ENCODE measurements around the gene SNX32.
A peak's percentile ranks its signal among the peaks of the same experiment; 100 is the strongest.

Gene SNX32

DNA sequence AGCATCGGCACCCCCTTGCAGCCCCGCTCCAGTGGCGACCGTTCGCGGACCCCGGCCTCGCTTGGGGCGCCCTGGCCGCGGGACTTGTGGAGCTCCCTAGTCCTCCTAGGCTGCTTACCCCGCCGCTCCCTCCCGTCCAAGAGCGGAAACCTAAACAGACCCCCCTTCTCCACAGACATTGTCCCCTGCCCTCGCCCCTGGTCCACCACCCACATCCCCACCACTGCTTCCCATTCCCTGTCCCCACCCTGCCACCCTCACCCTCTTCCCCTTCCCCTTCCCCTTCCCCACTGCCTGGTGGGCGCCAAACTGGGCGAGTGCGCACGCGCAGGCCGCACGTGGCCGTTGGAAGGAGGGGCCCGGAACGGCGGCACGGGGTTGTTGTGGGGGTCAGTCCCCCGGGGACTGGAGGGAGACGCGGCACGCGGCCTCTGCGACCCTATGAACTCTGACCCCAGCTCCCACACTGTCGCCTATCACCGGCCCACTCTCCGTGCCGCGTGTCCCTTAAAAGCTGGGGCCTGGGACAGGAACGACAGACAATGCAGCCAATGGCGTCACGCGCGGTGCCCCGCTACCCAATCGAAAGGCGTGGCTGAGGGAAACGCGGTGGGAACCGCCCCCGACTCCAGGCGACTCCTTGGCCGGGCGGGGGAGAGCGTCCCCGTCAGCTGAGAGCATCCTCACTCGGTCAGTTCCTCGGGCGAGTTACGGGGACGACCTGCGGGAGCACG is at the start of gene SNX32:
TSS of gene SNX32 (plus strand) at position 667 of the 734 bp plus-strand sequence. CDS start 103 bp downstream, outside the sequence.
- peak; percentile 75 for DNase-seq

DNA sequence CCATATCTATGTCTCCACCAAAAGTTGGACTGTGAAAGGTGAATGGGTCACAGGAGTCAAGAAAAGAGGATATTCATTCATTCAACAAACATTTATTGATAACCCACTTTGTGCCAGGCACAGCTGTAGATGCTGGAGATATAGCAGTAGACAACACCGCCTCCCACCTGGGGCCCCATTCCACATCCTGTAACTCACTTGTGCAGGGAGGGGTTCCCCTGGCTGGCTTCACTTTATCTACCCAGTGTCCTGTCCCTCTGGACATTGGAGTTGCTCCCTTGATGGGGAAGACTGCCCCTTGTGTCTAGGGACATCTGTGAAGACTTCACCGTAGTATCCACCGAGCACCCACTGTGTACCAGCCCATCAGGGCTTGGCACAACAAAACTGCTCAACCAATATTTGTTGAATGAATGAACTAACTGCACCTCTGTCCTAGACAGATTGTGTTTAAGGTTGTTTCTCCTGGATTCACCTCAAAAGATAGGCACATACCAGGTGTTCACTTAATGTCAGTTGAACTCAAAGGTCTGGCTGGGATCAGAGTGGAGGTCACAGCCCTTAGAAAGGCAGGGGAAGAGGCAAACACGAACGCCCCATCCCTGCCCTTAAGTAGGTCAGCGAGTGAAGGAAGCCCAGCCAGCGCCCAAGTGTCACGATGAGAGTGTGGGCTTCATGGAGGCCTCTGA is 48.3 kb upstream of the SNX32 start:
- DNase-seq = no peak

DNA sequence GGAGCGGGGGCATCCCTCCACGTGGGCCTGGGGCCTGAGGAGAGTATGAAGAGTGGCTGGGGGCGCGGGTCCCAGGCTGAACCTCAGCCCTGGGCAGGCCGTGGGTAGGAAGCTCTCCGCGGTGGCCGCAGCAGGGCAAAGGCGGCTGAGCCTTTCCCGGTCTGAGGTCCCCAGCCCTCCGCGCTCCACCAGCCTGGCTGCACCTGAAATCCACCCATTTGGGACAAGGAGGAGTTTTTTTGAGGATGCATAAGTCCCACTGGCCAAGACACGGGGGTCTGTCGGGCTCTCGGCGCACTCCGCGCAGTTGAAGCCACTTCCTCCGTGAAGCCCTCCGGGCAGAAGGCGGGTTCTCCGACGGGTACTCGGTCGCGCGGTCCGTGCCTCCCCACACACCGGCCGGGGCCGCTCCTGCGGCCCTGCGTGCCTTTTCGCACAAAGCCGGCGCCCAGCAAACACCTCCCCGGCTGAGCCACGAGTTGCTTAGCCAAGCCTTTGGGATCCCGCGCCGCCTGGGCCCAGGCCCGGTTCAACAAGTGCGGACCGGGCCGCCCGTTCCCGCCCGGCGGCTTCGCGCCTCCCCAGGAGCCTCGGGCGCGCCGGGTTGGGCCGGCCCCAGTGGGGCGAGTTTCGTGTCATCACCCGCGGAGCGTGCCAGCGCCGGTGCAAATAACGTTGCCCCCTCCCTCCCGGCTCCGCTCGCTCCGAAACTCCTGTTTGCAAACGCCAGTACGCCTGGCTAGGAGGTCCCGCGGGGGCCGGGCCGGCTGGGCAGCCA is 47.6 kb upstream of the SNX32 start:
- DNase-seq = no peak

DNA sequence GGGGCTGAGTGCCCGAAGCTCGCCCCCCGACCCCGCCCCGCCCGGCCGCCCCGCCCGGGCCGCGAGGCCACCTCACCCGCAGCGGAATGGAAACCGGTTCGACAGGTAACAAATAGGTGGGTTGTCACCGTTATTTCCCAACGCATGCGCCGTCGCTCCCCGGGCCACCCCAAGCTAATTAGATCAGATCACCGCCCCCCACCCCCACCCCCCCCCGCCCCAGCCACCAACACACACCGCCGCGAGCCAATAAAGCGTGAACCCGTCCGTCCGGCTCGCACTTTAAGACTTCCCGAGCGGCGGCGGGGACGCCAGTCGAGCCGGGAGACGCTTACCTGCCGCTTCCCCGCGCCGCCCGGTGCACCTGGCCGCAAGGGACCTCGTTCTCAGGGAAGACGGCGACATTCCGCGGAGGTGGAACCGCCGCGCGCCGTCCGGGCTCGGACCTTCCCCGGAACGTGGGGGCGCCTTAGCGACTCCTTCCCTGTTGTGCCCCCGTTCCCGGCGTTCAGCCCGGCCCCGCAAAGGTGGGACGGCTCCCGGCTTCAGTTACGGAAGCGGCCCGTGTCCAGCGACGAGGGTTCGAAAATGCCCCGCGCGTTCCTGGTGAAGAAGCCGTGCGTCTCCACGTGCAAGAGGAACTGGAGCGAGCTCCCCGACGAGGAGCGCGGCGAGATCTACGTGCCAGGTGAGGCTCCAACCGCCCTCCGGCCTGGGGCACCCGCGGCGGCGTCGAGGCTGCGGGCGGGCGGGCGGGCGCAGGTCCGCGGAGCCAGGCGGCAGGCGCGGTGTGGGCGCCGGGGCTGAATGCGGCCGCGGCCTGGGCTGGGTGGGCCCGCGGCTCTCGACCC is 46.8 kb upstream of the SNX32 start, which contains the start of gene OVOL1:
TSS of gene OVOL1 (plus strand) at position 278 of the 851 bp plus-strand sequence. CDS start at position 589, 311 bp downstream.
- no peak for DNase-seq

DNA sequence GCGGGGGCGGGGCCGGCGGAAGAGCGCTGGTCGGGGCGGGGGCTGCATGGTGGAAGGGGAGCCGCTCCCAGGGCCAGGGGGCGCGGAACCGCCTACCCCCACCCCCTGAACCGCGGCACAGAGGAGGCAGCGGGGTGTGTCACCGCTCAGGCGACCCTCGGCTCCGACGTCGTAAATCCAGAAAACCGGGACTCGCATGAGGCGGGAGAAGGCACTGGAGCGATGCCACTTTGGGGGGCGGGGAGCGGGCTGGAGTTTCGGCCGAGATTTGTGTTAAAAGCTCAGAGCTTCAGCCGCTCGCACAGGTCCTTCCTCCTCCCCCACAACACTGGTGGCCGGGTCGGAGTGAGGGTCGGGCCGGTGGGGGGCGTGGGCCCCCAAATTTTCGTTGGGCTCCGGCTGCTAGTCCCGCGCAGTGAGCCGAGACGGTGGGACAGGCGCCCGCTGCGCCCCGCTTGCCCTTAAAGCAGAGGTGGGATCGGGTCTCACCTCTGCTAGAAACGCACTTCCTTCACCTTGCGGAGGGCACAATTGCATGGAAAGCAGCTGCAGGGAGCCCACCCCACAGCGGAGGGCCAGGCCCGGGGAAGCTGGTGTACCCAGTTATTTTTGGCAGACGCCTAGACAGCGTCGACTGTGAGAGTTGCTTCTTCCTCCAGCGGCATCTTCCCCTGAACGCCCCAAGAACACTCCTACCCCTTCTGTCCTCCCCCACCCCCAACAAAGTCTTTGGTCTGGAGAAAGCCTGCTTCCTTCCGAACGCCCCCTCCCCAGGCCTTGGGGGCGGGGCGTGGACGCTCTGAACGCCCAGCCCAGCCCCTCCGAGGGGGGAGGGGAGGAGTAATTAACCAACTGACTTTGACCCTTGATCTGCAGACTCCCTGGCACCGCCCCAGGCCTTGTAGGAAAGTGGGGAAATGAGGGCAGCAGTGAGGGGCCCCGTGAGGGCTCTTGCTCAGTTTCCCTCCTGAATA is 45.8 kb upstream of the SNX32 start:
- no peak for DNase-seq

DNA sequence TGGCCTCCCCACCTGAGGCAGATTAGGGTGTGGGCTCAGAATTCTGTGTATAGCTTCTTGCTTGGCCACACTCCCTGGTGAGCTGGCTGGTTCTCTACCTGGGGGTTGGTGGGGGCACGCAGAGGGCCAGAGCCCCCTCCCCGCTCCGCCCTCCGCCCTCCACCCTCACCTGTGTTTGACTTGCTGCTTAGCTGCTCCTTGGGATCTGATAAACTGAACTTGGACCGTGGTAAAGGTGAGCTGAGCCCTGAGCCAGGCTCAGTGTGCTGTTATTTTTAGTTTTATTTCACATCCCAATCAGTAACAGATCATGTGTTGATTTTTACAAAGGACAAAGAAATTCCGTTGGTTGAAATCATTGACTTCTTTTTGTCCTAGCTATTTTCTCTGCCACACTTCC is 44.9 kb upstream of the SNX32 start:
- no peak for DNase-seq

DNA sequence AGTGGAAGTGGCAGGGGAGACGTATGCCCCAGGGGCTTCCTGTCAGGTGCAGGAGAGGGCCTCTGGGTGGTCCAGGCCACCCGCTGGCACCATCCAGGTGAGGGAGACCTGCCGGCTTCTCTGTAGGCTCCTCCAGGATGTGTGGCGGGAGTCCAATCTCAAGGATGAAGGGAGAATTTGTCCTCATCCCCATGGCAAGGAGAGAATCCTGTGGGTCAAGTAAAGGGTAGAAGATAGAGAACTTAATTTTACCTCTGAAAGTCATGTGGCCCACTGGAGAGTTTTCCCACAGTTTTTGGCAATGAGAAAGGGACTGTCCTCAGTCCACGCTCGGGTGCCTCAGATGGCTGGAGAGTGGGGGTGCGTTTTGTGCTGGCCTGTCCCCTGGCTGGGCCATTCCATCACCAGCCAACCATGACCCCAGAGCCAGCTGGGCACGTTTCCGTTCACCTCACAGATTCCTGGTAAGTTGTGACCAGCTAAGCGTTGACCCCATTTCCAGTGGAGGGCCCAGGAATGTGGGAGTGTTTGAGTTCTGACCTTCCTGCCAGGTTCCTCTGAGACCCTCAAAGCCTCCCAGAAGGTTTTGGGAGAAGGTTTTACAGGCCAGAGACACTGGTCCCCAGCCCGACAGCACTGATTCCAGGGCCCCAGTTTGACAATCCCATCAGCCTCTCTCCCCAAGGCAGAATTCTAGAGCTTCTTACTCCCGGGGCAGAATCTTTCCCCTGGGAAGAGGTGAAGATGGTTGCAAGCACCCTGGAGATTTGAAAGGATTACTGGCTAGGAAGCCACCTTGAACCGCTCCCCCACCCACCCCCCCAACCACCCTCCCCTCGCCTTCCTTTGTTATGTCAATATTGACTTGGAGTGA is 44.3 kb upstream of the SNX32 start:
- DNase-seq = no peak

DNA sequence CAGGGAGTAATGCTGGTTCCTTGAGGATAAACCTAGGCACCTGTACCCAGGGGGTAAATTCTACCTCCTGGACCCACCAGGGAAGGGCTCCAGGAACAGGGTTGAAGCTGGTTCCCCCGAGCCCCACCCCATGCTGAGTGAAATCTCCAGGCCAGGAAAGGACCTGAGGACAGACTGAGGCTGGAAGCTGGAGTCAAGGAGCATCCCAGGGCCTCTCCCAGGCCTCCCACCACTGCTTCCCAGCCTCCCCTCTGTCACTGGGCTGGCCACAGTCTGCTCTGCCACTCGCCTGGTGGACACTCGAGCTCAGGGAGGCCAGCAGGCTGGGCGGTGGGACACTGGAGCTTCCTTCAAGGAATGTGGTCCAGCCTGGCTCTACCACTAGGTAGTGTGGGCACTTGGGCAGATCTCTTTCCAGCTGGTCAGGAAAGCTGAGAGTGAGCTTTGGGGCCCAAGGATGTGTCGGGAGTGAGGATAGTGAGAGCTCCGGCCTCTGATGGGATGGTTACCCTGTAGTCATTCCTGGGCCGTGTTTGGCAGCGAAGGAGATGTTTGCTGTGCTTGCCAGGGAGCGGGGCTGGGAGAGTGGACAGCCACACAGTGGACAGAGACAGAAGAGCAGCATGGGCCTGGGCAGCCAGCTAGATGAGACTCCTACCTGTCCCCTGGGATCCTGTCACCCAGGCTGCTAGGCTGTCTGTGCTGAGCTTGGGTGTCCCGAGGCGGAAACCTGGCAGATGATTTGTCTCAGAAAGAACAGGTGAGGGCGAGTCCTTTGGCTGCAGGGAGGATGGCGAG is 43.5 kb upstream of the SNX32 start:
- DNase-seq = no peak

DNA sequence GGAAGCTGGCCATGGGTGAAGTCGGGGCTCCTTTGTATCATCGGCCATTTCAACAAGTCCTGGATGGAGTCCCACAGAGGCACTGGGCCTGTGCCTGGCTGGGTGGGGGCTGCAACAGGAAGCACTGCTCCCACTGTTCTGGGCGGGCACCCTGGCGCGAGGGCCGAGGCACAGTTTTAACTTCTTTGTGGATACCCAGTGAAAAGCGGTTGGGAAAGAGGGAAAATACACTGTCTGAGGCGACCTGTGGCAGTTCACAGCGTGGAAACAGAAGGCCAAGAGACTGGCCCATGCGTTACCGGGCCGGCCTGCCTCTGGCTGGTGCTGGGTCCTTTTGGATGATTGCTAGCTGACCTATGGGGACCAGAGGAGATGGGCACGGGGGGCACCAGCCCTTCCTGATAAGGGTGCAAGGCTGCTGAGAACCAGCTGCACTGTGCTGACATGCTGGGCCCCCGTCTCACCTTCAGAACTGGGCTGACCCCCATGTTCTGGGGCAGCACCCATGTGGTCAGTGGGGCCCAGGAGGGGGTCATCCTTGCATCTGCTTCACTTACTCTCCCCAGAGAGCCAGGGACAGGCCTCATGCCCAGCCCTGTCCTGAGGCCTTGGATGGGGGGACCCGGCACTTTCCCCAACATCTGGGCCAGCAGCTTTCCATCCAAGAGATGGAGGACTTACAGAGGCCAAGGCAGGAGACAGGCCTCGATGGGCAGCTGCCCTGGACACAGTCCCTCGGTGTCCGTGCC is 42.7 kb upstream of the SNX32 start:
- no peak for DNase-seq

DNA sequence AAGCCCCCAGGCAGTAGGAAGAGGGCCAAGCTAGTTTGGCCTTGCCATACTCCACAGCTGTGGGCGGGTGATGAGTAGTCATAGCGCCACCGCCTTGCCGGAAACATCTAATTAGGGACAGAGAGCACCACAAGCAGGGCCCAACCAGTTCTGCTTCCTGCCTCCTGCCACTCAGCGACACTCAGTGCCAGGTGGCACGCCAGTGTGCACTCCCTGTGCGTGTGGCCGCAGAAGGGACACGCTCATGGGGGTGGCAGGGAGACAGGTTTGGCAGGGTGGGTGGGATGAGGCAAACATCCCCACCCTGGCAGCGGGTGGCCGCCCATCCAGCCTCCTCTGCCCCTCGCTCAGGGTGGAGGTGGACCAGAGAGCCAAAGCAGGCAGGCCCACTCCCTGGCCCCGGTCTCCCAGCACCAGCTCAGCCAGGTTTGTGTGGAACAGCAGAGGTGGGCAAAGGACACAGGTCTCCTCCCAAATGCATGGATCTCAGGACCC is 42.0 kb upstream of the SNX32 start:
- DNase-seq = no peak

DNA sequence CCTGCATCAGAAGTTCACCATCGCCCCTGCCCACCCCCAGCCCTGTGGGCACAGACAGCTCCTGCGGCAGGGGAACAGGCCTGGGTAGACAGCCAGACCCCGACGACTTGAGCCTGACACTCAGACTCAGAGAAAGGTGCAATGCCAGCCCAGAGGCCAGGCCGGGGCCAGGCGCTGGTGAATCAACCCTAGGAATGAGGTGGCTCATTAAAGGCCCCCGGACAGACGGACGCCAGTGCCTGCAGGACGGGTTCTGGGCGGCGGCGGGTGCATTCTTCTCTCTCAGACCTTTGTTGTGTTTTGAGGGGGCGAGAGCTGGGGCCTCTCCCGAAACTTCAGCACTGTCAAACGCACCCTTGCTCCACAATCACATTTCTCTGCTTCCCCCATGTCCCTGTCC is 41.3 kb upstream of the SNX32 start:
- DNase-seq = no peak

DNA sequence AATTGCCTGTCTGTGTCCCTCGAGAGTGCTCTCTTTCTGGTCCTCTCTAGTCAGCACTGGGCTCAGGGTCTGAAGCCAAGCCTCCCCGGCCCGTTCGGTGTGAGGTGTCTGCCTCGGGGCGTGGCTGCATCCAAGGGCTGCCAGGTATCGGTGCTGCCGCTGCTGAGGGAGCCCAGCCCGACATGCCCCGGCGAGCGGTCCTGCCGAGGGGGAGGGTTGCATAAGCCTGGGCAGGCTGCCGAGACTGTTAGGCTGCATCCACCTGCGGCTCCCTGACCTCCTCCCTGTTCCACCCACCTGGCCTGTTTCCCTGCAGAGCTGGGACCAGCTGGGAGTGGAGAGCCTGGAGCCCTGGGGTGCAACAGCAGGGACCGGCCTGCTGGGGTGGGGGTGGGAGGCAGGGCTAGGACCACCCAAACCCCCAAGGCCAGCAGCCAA is 40.6 kb upstream of the SNX32 start:
- no peak for DNase-seq

DNA sequence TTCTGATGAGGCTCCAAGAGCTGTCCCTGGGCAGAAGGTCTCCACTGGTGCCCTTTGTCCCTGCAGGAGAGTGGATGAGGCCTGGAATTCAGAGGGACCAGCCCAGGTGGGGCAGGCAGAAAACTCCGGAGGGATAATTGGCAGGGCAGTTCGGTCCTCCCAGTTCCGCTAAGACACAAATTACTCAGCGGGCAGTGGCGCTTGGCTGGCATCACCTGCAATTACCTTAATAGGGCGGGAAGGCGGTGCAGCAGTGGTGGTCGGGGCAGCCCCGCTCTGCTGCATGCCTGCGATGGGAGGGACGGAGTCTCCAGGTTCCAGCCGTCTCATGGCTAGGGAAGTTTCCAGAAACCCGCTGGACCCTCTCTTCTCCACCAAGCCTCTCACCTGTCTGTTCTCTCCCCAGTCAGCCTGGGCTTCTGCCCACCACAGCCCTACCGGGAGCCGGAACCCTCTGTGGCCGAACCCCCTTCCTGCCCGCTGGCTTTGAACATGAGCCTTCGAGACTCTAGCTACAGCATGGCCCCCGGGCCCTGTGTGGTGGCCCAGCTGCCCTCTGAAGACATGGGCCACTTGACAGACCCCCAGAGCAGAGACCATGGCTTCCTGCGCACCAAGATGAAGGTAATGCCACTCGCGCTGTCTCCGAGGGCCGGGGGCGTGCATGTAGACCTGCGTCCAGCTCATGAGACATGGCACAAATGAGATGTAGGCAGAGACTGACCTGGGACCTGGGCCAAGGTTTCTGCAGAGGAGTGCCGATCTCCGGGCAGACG is 40.0 kb upstream of the SNX32 start:
- no peak for DNase-seq

DNA sequence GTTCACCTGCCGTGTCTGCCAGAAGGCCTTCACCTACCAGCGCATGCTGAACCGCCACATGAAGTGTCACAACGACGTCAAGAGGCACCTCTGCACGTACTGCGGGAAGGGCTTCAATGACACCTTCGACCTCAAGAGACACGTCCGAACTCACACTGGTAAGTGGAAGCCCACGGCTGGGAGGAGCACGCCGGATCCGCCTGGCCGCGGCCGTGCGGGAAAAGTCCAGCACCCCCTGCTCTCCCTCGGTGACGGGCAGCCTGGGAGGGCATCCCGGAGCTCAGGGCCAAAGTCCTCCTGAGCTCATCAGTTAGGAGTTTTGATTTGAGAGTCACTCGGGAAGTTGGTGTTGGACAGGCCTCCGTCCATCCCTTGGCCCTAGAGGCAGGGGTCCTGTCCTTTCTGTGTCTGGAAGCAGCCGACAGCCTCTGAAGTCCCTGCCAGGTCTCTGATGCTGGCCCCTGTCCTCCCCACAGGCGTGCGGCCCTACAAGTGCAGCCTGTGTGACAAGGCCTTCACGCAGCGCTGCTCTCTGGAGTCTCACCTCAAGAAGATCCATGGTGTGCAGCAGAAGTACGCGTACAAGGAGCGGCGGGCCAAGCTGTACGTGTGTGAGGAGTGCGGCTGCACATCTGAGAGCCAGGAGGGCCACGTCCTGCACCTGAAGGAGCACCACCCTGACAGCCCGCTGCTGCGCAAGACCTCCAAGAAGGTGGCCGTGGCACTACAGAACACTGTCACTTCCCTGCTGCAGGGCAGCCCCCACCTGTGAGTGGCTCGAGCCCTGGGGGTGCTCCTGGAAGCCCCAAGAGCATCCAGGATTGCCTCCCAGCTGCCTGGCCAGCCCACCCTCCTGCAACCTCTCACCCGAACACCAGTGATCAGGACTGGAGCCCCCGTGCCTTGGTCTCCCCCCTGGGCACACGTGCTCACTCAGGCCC is 38.9 kb upstream of the SNX32 start:
- DNase-seq = no peak

DNA sequence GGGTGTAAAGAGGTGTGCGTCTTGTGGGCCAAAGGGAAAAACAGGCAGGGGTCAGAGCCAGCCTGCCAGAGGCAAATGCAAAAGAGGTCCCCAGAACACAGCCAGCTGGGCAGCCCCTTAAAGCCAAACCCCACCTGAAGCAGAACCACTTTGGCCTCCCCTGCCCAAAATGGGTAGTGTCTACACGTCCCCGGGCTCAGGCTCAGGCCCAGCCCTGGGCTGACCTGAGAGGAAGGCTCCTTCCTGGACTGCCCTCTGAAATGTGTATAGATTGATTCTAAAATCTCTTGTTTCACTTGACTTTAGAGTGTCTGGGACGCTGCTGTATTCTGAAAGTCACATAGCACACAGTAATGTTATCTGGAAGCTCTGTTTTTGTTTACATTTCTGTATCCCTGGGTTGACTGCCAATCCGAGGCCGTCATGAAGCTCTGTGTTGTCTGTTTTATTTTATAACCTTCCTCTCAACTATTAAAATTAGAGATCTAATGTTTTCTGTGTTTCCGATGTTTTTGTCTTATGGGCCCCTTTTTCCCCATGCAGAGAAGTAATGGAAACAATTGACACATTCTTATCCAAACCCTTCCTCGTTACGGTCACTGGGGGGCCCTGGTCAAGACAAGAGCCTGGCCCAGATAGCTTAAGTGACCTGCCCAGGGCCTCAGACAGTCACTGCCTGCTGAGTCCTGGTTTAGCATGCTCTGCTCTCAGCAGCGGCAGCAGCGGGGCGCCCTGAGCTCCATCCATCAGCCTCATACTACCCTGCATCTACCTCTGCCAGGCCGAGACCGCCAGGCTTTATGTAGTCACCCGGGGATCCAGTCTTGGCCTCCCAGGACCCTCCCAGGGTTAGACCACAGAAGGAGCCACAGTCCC is 36.8 kb upstream of the SNX32 start:
- DNase-seq = no peak
